KMS-11 (cell line): ENCODE results near the gene ZSWIM8.
"Not testable (repeated sequence)": the region's sequence is repeated elsewhere in the genome, so short reads cannot be mapped to it uniquely, and the experiment has no call there.

ENCODE experiments used
- H2AFZ ChIP-seq: fragments of 200-600 bp; sonication (generic); 2 replicates; pipeline ENCODE4 v1.6.1; 2016; ENCODE audit warnings: antibody characterized with exemption, mixed run types, low read depth
- H3K27ac ChIP-seq: fragments of 200-600 bp; sonication (generic); 2 replicates; pipeline ENCODE4 v1.6.1; 2016; ENCODE audit warnings: mild to moderate bottlenecking, mixed run types
- H3K27me3 ChIP-seq: fragments of 200-600 bp; sonication (generic); 2 replicates; pipeline ENCODE4 v1.6.1; 2017; ENCODE audit warnings: mild to moderate bottlenecking, low read depth, mixed run types, moderate library complexity; ENCODE audit not compliant: insufficient read depth
- H3K36me3 ChIP-seq: fragments of 200-600 bp; sonication (generic); 2 replicates; pipeline ENCODE4 v1.6.1; 2017; ENCODE audit warnings: mild to moderate bottlenecking, mixed run types; ENCODE audit not compliant: insufficient read depth
- H3K4me1 ChIP-seq: fragments of 200-600 bp; sonication (generic); 2 replicates; pipeline ENCODE4 v1.6.1; 2016; ENCODE audit warnings: mild to moderate bottlenecking, low read depth, mixed run types; ENCODE audit not compliant: poor library complexity, severe bottlenecking
- H3K4me2 ChIP-seq: fragments of 200-600 bp; sonication (generic); 2 replicates; pipeline ENCODE4 v1.7.0; 2016; ENCODE audit warnings: mild to moderate bottlenecking, mixed run types
- H3K4me3 ChIP-seq: fragments of 200-600 bp; sonication (generic); IDR thresholded peaks from 2 replicates; pipeline ENCODE4 v1.6.1; 2017; ENCODE audit warnings: low read depth, low read length, mixed read lengths; ENCODE audit not compliant: insufficient read depth
- H3K79me2 ChIP-seq: fragments of 200-600 bp; sonication (generic); 2 replicates; pipeline ENCODE4 v1.6.1; 2016; ENCODE audit warnings: low read depth, mixed run types; ENCODE audit not compliant: insufficient read depth
- H3K9ac ChIP-seq: fragments of 200-600 bp; sonication (generic); 2 replicates; pipeline ENCODE4 v1.6.1; 2016; ENCODE audit warnings: mild to moderate bottlenecking, mixed run types
- H4K20me1 ChIP-seq: fragments of 200-600 bp; sonication (generic); 2 replicates; pipeline ENCODE4 v1.6.1; 2016; ENCODE audit warnings: mild to moderate bottlenecking, mixed run types; ENCODE audit not compliant: insufficient read depth
- CTCF ChIP-seq: fragments of 200-600 bp; sonication (generic); conservative IDR thresholded peaks from 2 replicates; pipeline ENCODE4 v1.6.1; 2017; ENCODE audit warnings: low read depth, mild to moderate bottlenecking, antibody characterized with exemption, low read length, moderate library complexity, mixed read lengths

The ZSWIM8 gene

GRCh38 chr10:73785211-73785720, at the start of gene ZSWIM8:
Gene ZSWIM8 (plus strand): TSS chr10:73785606. CDS start chr10:73785879, 273 bp downstream.
- H3K4me1 ChIP-seq, result peaks cover 42% of the 10 kb centered on the region
- no peak within 1 kb of the TSS for H3K27ac ChIP-seq

GRCh38 chr10:73740501-73741254, 44.7 kb upstream of the ZSWIM8 start:
- H3K27ac ChIP-seq, H3K27me3 ChIP-seq, H3K9ac ChIP-seq, H3K4me2 ChIP-seq, H3K4me3 ChIP-seq, H2AFZ ChIP-seq, H3K36me3 ChIP-seq, H4K20me1 ChIP-seq: not testable (repeated sequence)
- peaks cover 20% of the 10 kb centered on the region for H3K79me2 ChIP-seq
- peaks cover 27% of the 10 kb centered on the region for H3K4me1 ChIP-seq

More at GRCh38 chr10:73785211-73785720, at the start of gene ZSWIM8:
- Histone ChIP-seq H3K36me3 (no peaks in the 10 kb centered on the region), H4K20me1 (no peaks in the 10 kb centered on the region), H3K4me2 (peak within 1 kb of the TSS; percentile 55), H2AFZ (peak within 1 kb of the TSS; percentile 75; the same call in 1 of the 2 replicates), H3K27me3 (no peaks in the 10 kb centered on the region), H3K79me2 (peaks cover 46% of the 10 kb centered on the region), H3K4me3 (no peak within 1 kb of the TSS), H3K9ac (peak within 1 kb of the TSS; percentile 14; the same call in 1 of the 2 replicates)
- TF ChIP-seq CTCF, result no peak

- no peak for TF ChIP-seq CTCF
- no peaks in the 10 kb centered on the region for H3K36me3 ChIP-seq
- peaks cover 40% of the 10 kb centered on the region for H3K4me1 ChIP-seq
- H3K4me2 ChIP-seq, result no peak overlapping the region
- no peak overlapping the region for H2AFZ ChIP-seq
- no peak overlapping the region for H3K4me3 ChIP-seq
- H3K27ac ChIP-seq, result no peak overlapping the region
- H4K20me1 ChIP-seq, result no peaks in the 10 kb centered on the region
- no peaks in the 10 kb centered on the region for H3K27me3 ChIP-seq
- H3K79me2 ChIP-seq, result peaks cover 36% of the 10 kb centered on the region
- H3K9ac ChIP-seq, result no peak overlapping the region
Measured at GRCh38 chr10:73742454-73742734, 43.0 kb upstream of the ZSWIM8 start.

- peak overlapping the region; percentile 62 for H3K27ac ChIP-seq
- peak overlapping the region; percentile 76 for H3K9ac ChIP-seq
- TF ChIP-seq CTCF, result no peak
- H3K4me3 ChIP-seq, result no peak overlapping the region
- H3K4me1 ChIP-seq, result peaks cover 40% of the 10 kb centered on the region
- H3K4me2 ChIP-seq, result peak overlapping the region; percentile 83
- peak overlapping the region; percentile 76 for H2AFZ ChIP-seq
- no peaks in the 10 kb centered on the region for H3K36me3 ChIP-seq
- no peaks in the 10 kb centered on the region for H3K27me3 ChIP-seq
- no peaks in the 10 kb centered on the region for H4K20me1 ChIP-seq
- peaks cover 38% of the 10 kb centered on the region for H3K79me2 ChIP-seq
Measured at GRCh38 chr10:73743327-73743904, 42.0 kb upstream of the ZSWIM8 start.
